Measurements from ENCODE around the gene KIFC1. TPM values are rescaled to one million over a fixed set of nuclear protein-coding genes. Genes with fewer than 3 reads are reported as not detected.

The KIFC1 gene
- total and polyA plus RNA-seq, 9 of the 15 experiments (the other 6 are each of a cell fraction or from before 2014, with no cell fraction given) = 1.3 to 95.2 (median 76.9) TPM

DNA sequence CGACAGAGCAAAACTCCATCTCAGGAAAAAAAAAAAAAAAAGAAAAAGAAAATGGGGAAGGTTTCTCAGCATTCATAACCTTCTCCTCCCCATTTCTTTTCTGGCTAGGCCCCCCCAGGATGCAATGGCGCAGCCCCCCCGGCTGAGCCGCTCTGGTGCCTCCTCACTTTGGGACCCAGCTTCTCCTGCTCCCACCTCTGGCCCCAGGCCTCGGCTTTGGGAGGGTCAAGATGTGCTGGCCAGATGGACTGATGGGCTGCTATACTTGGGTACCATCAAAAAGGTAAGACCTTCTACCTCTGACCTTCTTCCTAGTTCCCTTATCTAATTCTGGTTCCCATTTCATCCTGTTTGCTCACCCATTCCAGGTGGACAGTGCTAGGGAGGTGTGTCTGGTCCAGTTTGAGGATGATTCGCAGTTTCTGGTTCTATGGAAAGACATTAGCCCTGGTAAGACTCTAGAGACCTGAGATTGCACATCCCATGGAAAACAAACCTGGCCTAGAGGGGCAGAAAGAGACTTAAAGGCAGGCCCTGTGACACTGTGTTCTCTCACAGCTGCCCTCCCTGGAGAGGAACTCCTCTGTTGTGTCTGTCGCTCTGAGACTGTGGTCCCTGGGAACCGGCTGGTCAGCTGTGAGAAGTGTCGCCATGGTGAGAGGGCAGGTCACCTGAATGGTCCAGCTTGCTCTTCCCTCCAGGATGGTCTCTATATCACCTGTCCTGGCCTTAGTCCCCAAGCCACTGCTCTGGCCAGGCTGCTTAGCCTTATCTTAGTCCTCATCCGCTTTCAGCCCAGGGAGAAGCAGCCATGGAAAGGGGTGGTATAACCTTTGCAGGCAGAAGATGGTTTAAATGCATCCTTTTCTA lies 20.8 kb downstream of the KIFC1 start:
- Histone ChIP-seq H3K27me3 (ENCODE audit: control insufficient read depth in 2 of 2, insufficient read depth in 2 of 2, low read length in 2 of 2) (no peaks in the 10 kb centered on the region), H3K36me3 (ENCODE audit: control insufficient read depth, insufficient read depth, low read length) (peaks cover 70% of the 10 kb centered on the region), H2AFZ (ENCODE audit: low read depth, low read length) (no peak overlapping the region), H3K9me1 (ENCODE audit: control insufficient read depth, insufficient read depth, low read length) (no peaks in the 10 kb centered on the region), H3K9me3 (replicated peaks; ENCODE audit: control insufficient read depth, insufficient read depth, low read depth, low read length) (no peaks in the 10 kb centered on the region), H3K4me3 (no peak overlapping the region), H4K20me1 (replicated peaks; ENCODE audit: control insufficient read depth, insufficient read depth, low read length) (peaks cover 5% of the 10 kb centered on the region), H3K9ac (ENCODE audit: insufficient read depth in 1 of 2, low read depth in 2 of 2, low read length in 2 of 2) (peak overlapping the region in 1 of 2 experiments; percentile 62; a peak in 1 of 4 replicates), H3K4me1 (replicated peaks in 1 of 2; ENCODE audit: control insufficient read depth in 2 of 2, insufficient read depth in 2 of 2, low read length in 2 of 2) (peaks cover 26 to 34% of the 10 kb centered on the region in 2 experiments; a peak in 4 of 5 replicates), H3K4me2 (ENCODE audit: insufficient read depth, low read length) (no peak overlapping the region), H3K79me2 (ENCODE audit: control insufficient read depth, insufficient read depth, low read length) (peaks cover 48% of the 10 kb centered on the region), H3K27ac (ENCODE audit: extremely low read depth, low read depth, low read length) (no peak overlapping the region)
- TSS peak; percentile 24 for BruUV-seq (replicated peaks)
- DNase-seq (ENCODE audit: extremely low read depth in 1 of 4, low spot score in 3 of 4) (no peak), FAIRE-seq (no peak), ATAC-seq (no peak)
- 88% methylated on average over 10 of the region's 10 CpGs for WGBS (ENCODE audit: insufficient coverage, low coverage, missing lambda C conversion rate)
- ChIA-PET POLR2A (interaction anchor here (0.6 to 1.6 kb wide), 4 partner anchors 13 to 135 kb away, joined by 3 to 4 read pairs (median 3); partner anchors contain the start of gene B3GALT4), CTCF (ENCODE audit: low intra/inter-chr PET ratio) (no interaction called here)
- in situ Hi-C loops (cut with MboI) (no loop called here), intact Hi-C loops (cut with micrococcal nuclease) (loop anchor here (5.0 kb wide), 1 partner anchor 115 kb away; the partner anchor contains the start of gene RGL2)
- TF ChIP-seq GABPA (tag; conservative IDR thresholded peaks at IDR 0.05; ENCODE audit: low read depth) = no peak
- no peak for TF ChIP-seq ZNF347 (CRISPR knock-in tag; IDR thresholded peaks at IDR 0.05; ENCODE audit: low read depth)
- TF ChIP-seq ADNP (tag; IDR thresholded peaks at IDR 0.05) = no peak
- no peak for TF ChIP-seq ZNF239 (CRISPR knock-in tag; IDR thresholded peaks at IDR 0.05)
- TF ChIP-seq, protein P1, sequence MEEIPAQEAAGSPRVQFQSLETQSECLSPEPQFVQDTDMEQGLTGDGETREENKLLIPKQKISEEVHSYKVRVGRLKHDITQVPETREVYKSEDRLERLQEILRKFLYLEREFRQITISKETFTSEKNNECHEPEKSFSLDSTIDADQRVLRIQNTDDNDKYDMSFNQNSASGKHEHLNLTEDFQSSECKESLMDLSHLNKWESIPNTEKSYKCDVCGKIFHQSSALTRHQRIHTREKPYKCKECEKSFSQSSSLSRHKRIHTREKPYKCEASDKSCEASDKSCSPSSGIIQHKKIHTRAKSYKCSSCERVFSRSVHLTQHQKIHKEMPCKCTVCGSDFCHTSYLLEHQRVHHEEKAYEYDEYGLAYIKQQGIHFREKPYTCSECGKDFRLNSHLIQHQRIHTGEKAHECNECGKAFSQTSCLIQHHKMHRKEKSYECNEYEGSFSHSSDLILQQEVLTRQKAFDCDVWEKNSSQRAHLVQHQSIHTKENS (CRISPR knock-in tag; IDR thresholded peaks at IDR 0.05) = no peak
- TF ChIP-seq CTCF (IDR thresholded peaks at IDR 0.05 in 2 of 3, conservative IDR thresholded peaks at IDR 0.05 in 1 of 3; ENCODE audit: insufficient read depth in 2 of 3, low read depth in 1 of 3, low read length in 3 of 3) = no peak
- peak; percentile 35; the same call in 1 of the 2 replicates for TF ChIP-seq POLR2G (IDR thresholded peaks at IDR 0.05; ENCODE audit: low read depth, low read length)
- no peak for TF ChIP-seq SRSF1 (IDR thresholded peaks at IDR 0.05; ENCODE audit: low read depth, low read length)
- no peak for TF ChIP-seq STAT5B (CRISPR knock-in tag; IDR thresholded peaks at IDR 0.05)
- TF ChIP-seq, protein P2, sequence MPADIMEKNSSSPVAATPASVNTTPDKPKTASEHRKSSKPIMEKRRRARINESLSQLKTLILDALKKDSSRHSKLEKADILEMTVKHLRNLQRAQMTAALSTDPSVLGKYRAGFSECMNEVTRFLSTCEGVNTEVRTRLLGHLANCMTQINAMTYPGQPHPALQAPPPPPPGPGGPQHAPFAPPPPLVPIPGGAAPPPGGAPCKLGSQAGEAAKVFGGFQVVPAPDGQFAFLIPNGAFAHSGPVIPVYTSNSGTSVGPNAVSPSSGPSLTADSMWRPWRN (IDR thresholded peaks at IDR 0.05; ENCODE audit: low read depth) = no peak
- 0 out of 2 replicates have a peak, but pooled peaks have one; percentile 67 for TF ChIP-seq PREB (CRISPR knock-in tag; IDR thresholded peaks at IDR 0.05)
- TF ChIP-seq SETDB1 (IDR thresholded peaks at IDR 0.05; ENCODE audit: low read length) = no peak
- TF ChIP-seq MXI1 (IDR thresholded peaks at IDR 0.05; ENCODE audit: low read depth, low read length) = no peak
